HG03469 (cell line): Measurements from ENCODE around the gene LDLRAD4.

ENCODE experiments used
- ATAC-seq: cut with Tn5 transposase; IDR thresholded peaks from one replicate; pipeline ENCODE4 v1.9.1; 2021; ENCODE audit warnings: mild to moderate bottlenecking, moderate library complexity, moderate number of reproducible peaks; ENCODE audit not compliant: unreplicated experiment

LDLRAD4 gene

GRCh38 chr18:13280070-13280795 lies 61.7 kb downstream of the LDLRAD4 start:
- ATAC-seq, result no peak

- ATAC-seq, result no peak
Observed at GRCh38 chr18:13281406-13281805, 62.8 kb downstream of the LDLRAD4 start.

- ATAC-seq, result no peak
Observed at GRCh38 chr18:13283746-13284145, 65.2 kb downstream of the LDLRAD4 start.

- no peak for ATAC-seq
Observed at GRCh38 chr18:13284330-13285027, 65.9 kb downstream of the LDLRAD4 start.

GRCh38 chr18:13285874-13286273 lies 67.3 kb downstream of the LDLRAD4 start:
- ATAC-seq, result no peak

- no peak for ATAC-seq
Observed at GRCh38 chr18:13286456-13287125, 68.0 kb downstream of the LDLRAD4 start.

- no peak for ATAC-seq
Observed at GRCh38 chr18:13287372-13287771, 68.8 kb downstream of the LDLRAD4 start.

- no peak for ATAC-seq
Observed at GRCh38 chr18:13288509-13289133, 70.1 kb downstream of the LDLRAD4 start.

- no peak for ATAC-seq
Observed at GRCh38 chr18:13289481-13290205, 71.1 kb downstream of the LDLRAD4 start.

- ATAC-seq, result no peak
Observed at GRCh38 chr18:13290856-13291271, 72.3 kb downstream of the LDLRAD4 start.

GRCh38 chr18:13291299-13291698 lies 72.7 kb downstream of the LDLRAD4 start:
- ATAC-seq, result no peak

GRCh38 chr18:13291745-13292447 lies 73.3 kb downstream of the LDLRAD4 start:
- no peak for ATAC-seq

- no peak for ATAC-seq
Observed at GRCh38 chr18:13292736-13293135, 74.2 kb downstream of the LDLRAD4 start.

- no peak for ATAC-seq
Observed at GRCh38 chr18:13294309-13294708, 75.7 kb downstream of the LDLRAD4 start.

GRCh38 chr18:13295894-13296293 lies 77.3 kb downstream of the LDLRAD4 start:
- no peak for ATAC-seq

GRCh38 chr18:13296867-13297574 lies 78.5 kb downstream of the LDLRAD4 start:
- no peak for ATAC-seq

- ATAC-seq, result no peak
Observed at GRCh38 chr18:13298262-13298661, 79.7 kb downstream of the LDLRAD4 start.

GRCh38 chr18:13300029-13300428 lies 81.5 kb downstream of the LDLRAD4 start:
- ATAC-seq, result no peak

GRCh38 chr18:13300796-13301195 lies 82.2 kb downstream of the LDLRAD4 start:
- ATAC-seq, result no peak
